ENCODE results near the gene MYO5A.

The MYO5A gene

GRCh38 chr15:52436981-52437380, 91.7 kb downstream of the MYO5A start:
- TF ChIP-seq, protein P1, sequence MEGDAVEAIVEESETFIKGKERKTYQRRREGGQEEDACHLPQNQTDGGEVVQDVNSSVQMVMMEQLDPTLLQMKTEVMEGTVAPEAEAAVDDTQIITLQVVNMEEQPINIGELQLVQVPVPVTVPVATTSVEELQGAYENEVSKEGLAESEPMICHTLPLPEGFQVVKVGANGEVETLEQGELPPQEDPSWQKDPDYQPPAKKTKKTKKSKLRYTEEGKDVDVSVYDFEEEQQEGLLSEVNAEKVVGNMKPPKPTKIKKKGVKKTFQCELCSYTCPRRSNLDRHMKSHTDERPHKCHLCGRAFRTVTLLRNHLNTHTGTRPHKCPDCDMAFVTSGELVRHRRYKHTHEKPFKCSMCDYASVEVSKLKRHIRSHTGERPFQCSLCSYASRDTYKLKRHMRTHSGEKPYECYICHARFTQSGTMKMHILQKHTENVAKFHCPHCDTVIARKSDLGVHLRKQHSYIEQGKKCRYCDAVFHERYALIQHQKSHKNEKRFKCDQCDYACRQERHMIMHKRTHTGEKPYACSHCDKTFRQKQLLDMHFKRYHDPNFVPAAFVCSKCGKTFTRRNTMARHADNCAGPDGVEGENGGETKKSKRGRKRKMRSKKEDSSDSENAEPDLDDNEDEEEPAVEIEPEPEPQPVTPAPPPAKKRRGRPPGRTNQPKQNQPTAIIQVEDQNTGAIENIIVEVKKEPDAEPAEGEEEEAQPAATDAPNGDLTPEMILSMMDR (IDR thresholded peaks at IDR 0.05; ENCODE audit: low read depth, low read length, missing control alignments), result no peak
- no peak overlapping the region for H3K4me3 ChIP-seq (replicated peaks; ENCODE audit: low read depth, low read length)
- DNase-seq (ENCODE audit: extremely low read depth, low read depth), result no peak

GRCh38 chr15:52434885-52435284, 93.8 kb downstream of the MYO5A start:
- no peak overlapping the region for H3K4me3 ChIP-seq (replicated peaks; ENCODE audit: low read depth, low read length)
- TF ChIP-seq, protein P1 (IDR thresholded peaks at IDR 0.05; ENCODE audit: low read depth, low read length, missing control alignments), result no peak
- DNase-seq (ENCODE audit: extremely low read depth, low read depth), result no peak

DNA sequence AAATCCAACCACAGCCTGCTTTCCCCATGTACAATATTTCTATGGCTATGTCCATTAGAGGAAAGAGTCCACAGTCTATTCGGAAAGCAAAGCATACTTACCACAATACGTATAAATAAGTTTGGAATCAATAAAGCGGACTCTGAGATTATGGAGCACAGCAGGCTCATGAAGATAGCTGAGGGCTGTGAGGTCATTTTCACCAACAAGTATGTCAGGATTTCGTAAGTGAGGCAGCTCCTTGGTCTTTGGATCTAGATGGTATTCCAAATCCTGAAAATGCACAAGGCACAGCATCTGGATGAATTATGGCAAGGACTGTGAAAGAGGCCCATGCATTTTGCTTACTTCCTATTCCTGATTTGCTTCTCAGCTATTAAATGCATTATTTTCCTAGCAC, 100.4 kb downstream of the MYO5A start:
- H3K4me3 ChIP-seq (replicated peaks; ENCODE audit: low read depth, low read length), result no peak overlapping the region
- no peak for DNase-seq (ENCODE audit: extremely low read depth, low read depth)
- TF ChIP-seq, protein P1 (IDR thresholded peaks at IDR 0.05; ENCODE audit: low read depth, low read length, missing control alignments), result no peak

- no peak overlapping the region for H3K4me3 ChIP-seq (replicated peaks; ENCODE audit: low read depth, low read length)
- DNase-seq (ENCODE audit: extremely low read depth, low read depth), result peak; percentile 9
- TF ChIP-seq, protein P1 (IDR thresholded peaks at IDR 0.05; ENCODE audit: low read depth, low read length, missing control alignments), result no peak
These were observed 100.9 kb downstream of the MYO5A start for GRCh38 chr15:52427804-52428203.

GRCh38 chr15:52424856-52425431, 103.7 kb downstream of the MYO5A start:
- TF ChIP-seq, protein P1 (IDR thresholded peaks at IDR 0.05; ENCODE audit: low read depth, low read length, missing control alignments), result no peak
- no peak overlapping the region for H3K4me3 ChIP-seq (replicated peaks; ENCODE audit: low read depth, low read length)
- no peak for DNase-seq (ENCODE audit: extremely low read depth, low read depth)

DNA sequence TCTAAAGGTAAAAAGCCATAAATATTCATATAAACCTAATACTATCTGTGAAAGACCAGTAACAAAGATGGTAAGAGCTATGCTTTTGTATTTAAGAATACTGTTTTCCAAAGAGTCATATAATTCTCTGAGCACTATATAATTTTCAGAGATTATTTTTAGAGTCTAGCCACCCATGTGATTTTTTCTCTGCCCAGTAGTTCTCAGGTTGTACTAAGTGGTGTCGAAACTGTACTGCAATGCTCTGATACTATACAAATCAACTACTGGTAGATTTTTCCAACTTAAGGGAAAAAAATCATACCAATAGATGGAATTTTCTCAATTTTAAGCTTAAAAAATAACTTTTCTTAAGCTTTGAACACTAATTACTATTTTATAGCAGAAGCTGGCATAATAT, 104.8 kb downstream of the MYO5A start:
- TF ChIP-seq, protein P1 (IDR thresholded peaks at IDR 0.05; ENCODE audit: low read depth, low read length, missing control alignments), result no peak
- no peak overlapping the region for H3K4me3 ChIP-seq (replicated peaks; ENCODE audit: low read depth, low read length)
- DNase-seq (ENCODE audit: extremely low read depth, low read depth), result no peak

DNA sequence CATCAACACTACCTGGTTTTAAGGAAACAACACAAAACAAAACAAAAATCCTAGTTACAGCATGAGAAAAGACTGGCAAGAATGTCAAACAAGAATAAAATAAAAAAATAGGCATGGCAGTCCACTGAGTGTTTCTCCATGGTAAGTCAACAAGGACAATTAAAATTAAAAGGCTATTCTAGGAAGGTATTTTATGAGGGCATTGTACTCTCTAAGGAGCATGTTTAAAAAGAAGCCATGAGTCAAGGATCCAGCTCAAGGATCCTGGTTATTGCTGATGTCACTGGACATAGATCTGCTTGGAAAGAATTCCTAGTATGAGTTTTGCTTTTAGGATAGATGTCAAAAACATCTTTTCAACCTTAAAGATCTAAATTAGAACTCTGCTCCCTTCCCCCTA, 106.7 kb downstream of the MYO5A start:
- no peak overlapping the region for H3K4me3 ChIP-seq (replicated peaks; ENCODE audit: low read depth, low read length)
- TF ChIP-seq, protein P1 (IDR thresholded peaks at IDR 0.05; ENCODE audit: low read depth, low read length, missing control alignments), result no peak
- no peak for DNase-seq (ENCODE audit: extremely low read depth, low read depth)
